H4 (cell line): ENCODE results near the gene MAP2K3. TPM values are rescaled to one million over a fixed set of nuclear protein-coding genes. Genes with fewer than 3 reads are reported as not detected.

Experiments
- DNase-seq: peaks from one replicate; pipeline ENCODE4 v3.0.0-alpha.2; 2015; ENCODE audit warnings: low spot score
- total RNA-seq: library from RNA; depleted of rRNA; stranded (reverse); fragments of >200 nt; shearing (Covaris generic); gene quantifications from 2 replicates; pipeline ENCODE4 v1.2.3, GENCODE V29; 2014

Gene MAP2K3
- total RNA-seq, 1 experiment from 2014 or later = 7.6 TPM

GRCh38 chr17:21351366-21352065 lies 67.0 kb downstream of the MAP2K3 start:
- DNase-seq = no peak

DNA sequence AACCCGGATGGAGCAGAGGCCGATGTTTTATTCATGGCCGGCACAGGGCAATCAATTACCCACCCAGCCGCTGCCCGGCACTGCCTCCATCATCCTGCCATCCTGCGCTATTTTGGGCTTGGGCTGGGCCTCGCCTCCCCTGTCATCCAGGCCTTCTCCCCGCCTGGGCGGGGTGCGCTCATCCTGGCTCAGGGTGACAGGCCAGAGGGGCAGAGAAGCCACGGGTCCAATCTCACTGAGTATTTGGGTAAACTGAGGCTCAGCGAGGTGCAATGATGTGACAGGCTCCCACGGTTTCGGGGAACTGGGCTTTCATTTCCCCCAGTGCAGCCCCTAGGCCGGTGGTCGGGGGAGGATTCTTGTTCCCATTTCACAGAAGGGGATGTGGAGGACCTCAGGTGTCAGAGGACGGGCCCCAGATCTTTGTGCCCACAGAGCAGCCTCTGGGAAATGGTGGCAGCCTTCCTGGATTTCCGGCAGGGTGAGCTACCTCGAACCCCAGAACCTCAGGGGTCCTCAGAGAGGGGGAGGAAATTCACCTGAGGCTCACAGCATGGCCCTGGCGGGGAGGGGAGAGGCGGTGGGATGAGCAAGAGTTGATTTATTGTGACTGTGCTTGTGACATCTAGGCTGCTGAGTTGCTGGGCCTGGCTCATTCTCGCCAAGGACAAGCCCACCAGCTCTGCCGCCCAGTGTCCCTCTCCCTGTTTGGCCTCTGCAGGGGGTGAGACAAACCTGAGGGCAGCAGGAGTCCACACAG lies 67.9 kb downstream of the MAP2K3 start:
- DNase-seq = no peak

GRCh38 chr17:21352981-21353265 lies 68.4 kb downstream of the MAP2K3 start:
- no peak for DNase-seq

- no peak for DNase-seq
Measured at GRCh38 chr17:21353326-21354010, 69.0 kb downstream of the MAP2K3 start.

DNA sequence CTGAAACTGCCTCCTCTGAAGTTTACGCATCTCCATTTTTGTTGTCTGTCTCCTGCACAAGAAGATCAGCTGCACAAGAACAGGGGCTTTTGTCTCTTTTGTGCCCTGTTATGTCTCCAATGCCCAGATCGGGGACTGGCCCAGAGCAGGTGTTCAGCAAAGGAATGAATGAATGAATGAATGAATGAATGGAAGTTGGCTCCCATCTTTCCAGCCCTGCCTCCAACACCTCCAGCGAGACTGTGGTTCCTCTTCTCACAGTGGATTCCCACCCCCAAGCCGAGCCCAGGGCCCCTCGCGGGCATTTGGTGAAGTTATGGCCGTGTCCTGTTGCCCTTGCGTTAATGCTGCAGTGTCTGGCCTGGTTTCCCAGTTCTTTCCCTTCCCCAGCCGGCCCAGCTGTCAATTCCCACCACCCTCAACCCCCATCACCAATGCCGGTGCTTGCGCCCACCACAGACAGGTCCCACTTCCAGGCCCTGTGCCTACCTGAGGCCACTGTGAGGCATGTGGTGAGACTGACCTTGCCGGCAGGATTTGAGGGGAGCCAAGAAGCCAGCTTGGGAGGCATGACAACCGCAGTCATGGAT lies 70.4 kb downstream of the MAP2K3 start:
- DNase-seq = no peak

DNA sequence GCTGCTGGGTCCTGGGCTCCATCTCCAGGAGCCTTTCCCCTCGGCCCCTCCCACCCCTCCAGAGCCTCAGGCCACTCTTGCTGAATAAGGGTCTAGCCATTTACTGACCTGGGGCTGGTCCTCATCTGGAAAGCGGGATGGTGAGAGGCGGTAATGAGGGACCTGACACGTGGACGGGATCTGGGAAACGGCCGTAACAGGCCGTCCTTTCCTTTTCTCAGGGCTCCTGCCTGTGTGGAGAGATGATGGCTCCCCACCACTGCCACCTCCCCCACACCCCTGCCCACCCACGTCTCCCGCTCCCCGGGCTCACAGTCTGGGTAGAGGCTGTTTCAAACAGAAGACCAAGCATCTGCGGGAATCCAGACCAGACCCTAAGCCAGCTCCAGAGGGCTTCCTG lies 71.1 kb downstream of the MAP2K3 start:
- no peak for DNase-seq

DNA sequence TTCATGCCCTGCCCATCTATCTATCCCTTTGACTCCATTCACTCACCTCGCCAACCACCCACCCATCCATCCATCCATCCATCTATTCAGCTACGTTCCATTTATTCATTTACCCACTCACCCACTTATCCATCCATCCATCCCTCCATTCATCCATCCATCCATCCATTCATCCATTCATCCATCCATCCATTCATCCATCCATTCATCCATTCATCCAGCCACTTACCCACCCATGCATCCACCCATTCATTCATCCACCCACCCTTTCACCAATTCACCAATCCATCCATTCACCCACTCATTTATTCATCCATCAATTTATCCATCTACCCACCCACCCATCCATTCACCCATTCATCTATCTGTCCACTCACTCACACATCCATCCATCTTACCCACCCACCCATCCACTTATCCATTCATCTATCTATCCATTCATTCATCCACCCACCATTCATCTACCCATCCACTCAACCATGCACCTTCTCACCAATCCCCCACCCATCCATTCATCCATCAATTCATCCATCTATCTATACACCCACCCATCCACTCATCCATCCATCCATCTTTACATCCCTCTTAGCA lies 72.1 kb downstream of the MAP2K3 start:
- no peak for DNase-seq

DNA sequence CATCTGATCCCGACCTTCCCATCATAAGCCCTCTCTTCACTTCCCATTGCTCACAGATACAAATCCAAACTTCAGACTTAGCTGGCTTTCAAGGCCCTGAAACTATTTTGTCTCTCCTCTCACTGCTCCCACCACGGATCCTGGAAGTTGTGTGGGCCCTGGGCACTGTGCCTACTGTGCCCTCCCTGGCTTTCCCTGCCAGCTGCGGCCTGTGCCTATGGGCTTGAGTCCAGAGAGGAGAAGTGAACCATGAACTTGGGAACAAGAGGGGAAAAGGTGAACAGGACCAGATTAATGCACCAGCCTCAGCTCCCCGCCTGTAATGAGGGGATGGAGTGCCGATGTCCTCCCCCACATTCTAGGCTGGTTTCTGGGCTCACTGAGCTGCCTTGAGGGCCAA lies 72.8 kb downstream of the MAP2K3 start:
- no peak for DNase-seq

GRCh38 chr17:21357696-21358656 lies 73.5 kb downstream of the MAP2K3 start:
- no peak for DNase-seq

DNA sequence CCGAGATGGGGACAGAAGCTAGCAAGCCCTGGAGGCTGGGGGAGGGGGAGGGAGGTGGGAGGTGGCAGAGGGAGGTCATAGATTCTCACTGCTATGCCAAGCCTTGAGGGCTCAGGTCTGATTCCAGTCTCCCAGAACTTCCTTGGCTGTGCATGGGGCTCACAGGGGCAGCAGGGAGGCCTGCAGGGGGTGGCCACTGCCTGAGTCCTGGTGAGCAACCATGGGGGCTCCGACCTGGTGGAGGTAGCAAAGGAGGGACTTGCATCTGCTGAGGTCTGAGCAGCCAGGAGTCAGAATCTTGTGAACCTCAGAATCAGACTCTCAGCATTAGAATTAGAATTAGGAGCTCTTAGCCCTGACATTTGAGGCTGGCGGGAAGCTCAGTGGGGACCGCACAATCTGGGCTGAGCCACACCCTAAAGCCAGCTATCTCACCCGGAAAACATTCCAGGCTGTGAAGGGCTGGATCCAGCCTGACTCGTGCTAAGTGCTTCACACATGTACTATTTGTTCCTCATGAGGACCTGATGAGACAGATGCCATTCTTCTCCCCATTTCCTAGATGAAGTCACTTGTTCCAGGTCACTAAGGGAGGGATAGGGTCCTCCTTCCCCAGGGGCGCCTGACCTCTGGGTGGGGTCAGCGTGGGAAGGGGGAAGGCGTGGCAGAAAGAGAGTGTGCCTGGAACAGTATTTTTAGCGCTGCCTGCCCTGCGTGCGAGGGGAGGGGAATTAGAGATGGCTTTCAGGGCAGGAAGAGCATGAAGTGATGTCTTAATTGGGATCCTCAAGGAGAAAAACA lies 74.4 kb downstream of the MAP2K3 start:
- DNase-seq = no peak

DNA sequence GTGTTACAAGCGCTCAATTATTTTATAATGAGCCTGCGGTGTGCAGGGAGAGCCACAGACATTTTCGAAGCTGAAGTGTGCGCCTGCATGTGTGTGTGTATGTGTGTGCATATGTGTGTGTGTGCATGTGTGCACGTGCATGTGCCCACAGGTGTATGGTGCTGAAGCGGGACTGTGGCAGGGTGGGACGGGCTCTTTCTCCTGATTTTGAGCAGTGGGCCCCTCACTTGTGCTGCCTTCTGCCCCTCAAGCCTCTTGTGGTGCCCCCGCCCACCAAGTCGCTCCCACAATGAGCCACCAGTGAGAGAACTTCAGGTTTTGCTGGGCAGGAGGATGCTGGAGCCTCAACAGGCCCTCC lies 75.0 kb downstream of the MAP2K3 start:
- no peak for DNase-seq

GRCh38 chr17:21360048-21360447 lies 75.5 kb downstream of the MAP2K3 start:
- DNase-seq = no peak

DNA sequence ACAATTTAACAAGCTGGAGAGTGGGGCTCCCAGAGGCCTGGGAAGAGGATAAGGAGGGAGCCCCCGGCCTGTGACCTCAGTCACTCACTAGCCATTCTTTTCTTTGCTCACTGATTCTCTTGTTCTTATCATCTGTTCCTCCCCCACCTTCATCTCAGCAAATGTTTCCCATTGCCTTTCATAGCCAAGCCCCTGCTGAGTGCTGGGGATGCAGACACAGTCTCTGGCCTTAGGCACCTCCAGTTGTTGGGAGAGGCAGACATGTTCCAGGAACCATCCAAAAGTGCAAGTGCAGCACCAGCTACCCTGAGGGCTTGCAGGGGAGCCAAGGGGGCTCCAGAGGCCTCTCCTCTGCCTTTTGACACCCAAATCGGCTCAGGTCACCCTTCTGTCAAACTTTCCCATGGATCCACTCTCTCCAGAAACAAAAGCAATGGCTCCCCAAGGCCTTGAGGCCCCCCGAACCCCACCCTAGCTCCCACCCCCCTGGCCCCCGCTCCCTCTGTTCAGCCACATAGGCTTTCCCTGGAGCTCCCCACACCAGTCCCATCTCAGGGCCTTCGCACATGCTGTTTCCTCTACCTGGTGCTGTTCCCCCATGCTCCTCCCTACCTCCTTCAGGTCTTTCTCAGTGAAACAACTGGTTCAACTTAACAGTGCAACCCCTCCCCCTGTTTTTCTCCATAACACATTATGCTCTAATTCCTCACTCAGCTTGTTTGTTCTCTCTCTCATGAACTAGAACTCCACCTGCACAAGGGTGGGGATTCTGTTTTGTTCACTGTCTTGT lies 76.7 kb downstream of the MAP2K3 start:
- DNase-seq = no peak

- no peak for DNase-seq
Measured at GRCh38 chr17:21362331-21362931, 77.9 kb downstream of the MAP2K3 start.

- no peak for DNase-seq
Measured at GRCh38 chr17:21363776-21364642, 79.5 kb downstream of the MAP2K3 start.
